ENCODE data around the gene ADAM11. TPM values are rescaled to one million over a fixed set of nuclear protein-coding genes. Genes with fewer than 3 reads are reported as not detected.

Gene ADAM11
- total and polyA plus RNA-seq, 2 of the 13 experiments (the other 11 are each of a cell fraction or from before 2014, with no cell fraction given): 0.38 to 0.91 TPM

DNA sequence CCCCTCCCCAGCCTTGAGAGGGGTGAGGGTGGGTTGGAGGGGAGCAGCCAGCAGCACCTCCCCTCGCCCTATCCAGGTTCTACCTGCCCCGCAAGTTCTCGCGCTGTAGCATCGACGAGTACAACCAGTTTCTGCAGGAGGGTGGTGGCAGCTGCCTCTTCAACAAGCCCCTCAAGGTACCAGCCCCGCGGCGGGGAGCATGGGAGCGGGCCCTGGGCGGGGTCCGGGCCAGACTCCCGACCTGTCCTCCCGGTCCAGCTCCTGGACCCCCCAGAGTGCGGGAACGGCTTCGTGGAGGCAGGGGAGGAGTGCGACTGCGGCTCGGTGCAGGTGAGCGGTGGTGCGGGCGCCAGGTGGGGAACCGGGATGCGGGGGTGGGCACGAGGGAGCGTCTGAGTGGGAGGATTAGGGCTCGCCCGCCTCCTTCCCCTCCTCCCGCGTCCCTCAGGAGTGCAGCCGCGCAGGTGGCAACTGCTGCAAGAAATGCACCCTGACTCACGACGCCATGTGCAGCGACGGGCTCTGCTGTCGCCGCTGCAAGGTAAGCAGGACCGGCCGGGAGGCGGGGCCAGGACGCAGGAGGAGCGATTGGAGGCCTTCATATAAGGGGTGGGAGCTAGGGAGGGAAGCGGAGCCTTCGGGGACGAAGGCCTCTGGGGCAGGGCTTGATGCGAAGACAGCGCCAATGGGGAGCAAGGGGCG is 16.5 kb downstream of the ADAM11 start (continued):
- TF ChIP-seq, protein P1, sequence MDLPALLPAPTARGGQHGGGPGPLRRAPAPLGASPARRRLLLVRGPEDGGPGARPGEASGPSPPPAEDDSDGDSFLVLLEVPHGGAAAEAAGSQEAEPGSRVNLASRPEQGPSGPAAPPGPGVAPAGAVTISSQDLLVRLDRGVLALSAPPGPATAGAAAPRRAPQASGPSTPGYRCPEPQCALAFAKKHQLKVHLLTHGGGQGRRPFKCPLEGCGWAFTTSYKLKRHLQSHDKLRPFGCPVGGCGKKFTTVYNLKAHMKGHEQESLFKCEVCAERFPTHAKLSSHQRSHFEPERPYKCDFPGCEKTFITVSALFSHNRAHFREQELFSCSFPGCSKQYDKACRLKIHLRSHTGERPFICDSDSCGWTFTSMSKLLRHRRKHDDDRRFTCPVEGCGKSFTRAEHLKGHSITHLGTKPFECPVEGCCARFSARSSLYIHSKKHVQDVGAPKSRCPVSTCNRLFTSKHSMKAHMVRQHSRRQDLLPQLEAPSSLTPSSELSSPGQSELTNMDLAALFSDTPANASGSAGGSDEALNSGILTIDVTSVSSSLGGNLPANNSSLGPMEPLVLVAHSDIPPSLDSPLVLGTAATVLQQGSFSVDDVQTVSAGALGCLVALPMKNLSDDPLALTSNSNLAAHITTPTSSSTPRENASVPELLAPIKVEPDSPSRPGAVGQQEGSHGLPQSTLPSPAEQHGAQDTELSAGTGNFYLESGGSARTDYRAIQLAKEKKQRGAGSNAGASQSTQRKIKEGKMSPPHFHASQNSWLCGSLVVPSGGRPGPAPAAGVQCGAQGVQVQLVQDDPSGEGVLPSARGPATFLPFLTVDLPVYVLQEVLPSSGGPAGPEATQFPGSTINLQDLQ (CRISPR knock-in tag; IDR thresholded peaks at IDR 0.05): no peak

DNA sequence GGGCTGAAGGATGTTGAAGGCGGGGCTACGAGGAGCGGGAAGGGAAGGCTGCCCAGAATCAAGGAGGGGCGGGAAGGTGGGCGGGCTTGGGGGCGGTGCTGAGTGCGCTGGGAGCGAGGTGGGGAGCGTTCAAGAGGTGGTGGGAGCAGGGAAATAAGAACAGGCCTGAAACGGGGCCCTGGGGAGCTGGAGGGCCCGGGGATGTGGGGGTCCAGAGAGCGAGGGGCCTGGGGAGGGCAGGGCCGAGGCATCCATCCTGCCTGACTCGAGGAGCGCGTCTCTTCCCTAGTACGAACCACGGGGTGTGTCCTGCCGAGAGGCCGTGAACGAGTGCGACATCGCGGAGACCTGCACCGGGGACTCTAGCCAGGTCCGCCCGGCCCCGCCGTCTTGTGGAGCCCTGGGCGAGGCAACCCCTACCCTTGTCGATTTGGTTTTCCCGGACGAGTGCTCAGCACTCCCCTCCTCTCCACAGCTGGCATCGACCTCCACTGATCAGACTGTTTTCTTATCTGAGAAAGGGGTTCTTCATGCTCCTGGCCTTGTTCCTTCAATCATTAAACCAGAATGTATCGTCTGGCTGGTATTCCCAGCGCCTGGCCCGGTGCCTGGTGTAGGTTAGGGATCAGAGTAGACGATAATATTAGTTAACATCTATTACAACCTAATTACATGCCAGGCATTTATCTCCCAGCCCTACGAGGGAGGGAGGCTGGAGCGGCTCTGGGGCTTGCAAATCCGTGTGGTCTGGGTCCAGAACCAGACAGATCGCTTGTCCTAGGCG is 17.2 kb downstream of the ADAM11 start:
- ChIA-PET POLR2A (interaction anchor here (0.6 to 1.3 kb wide), 11 partner anchors 18 to 752 kb away, joined by 3 to 11 read pairs (median 3); partner anchors contain the start of genes DBF4B, EFTUD2, HEXIM2 and NMT1), CTCF (ENCODE audit: low intra/inter-chr PET ratio, low total read pairs) (interaction anchor here (0.7 to 3.1 kb wide), 3 partner anchors 88 to 243 kb away, joined by 3 to 66 read pairs (median 25); no protein-coding TSS in a partner anchor)
- peak; percentile 32 for DNase-seq (ENCODE audit: low spot score)
- no TSS peak for BruUV-seq (replicated peaks)
- Histone ChIP-seq H3K4me1 (ENCODE audit: insufficient read depth, low read length) (peaks cover 43% of the 10 kb centered on the region), H2AFZ (ENCODE audit: low read length) (no peak overlapping the region), H4K20me1 (ENCODE audit: insufficient read depth, low read length) (no peaks in the 10 kb centered on the region), H3K9me3 (ENCODE audit: low read length) (no peaks in the 10 kb centered on the region), H3K27ac (ENCODE audit: extremely low read length, insufficient read depth, low read length) (no peak overlapping the region), H3K4me3 (replicated peaks in 1 of 3; ENCODE audit: insufficient read depth in 1 of 3, low read depth in 2 of 3, low read length in 3 of 3) (peak overlapping the region; percentile 42 to 75 (median 64); a peak in 5 of 6 replicates), H3K4me2 (ENCODE audit: low read depth, low read length) (peak overlapping the region; percentile 97), H3K27me3 (ENCODE audit: control insufficient read depth in 1 of 2, insufficient read depth in 2 of 2, low read length in 2 of 2) (peaks cover 11 to 53% of the 10 kb centered on the region in 2 experiments; a peak in 4 of 5 replicates), H3K79me2 (ENCODE audit: insufficient read depth, low read length) (no peaks in the 10 kb centered on the region), H3K36me3 (replicated peaks in 1 of 2; ENCODE audit: control insufficient read depth in 1 of 2, insufficient read depth in 2 of 2, low read length in 2 of 2) (no peaks in the 10 kb centered on the region), H3K9ac (ENCODE audit: insufficient read depth, low read depth, low read length) (peak overlapping the region; percentile 56; the same call in 1 of the 2 replicates)
- 3% methylated on average over 31 of the region's 43 CpGs for WGBS (ENCODE audit: low lambda C conversion rate)
- peak; percentile 21 for ATAC-seq
- FAIRE-seq: peak; percentile 23
- in situ Hi-C loops (cut with HindIII; ENCODE audit: extremely low pct_ligation_motif_present, low pct_unique_long_range_greater_than_20kb): loop anchor here (5.0 to 25.0 kb wide), 2 partner anchors 91 to 236 kb away; no protein-coding TSS in a partner anchor
- intact Hi-C loops (cut with micrococcal nuclease; ENCODE audit: unreplicated experiment): loop anchor here (1.0 to 5.0 kb wide), 2 partner anchors 89 to 246 kb away; no protein-coding TSS in a partner anchor
- no peak for TF ChIP-seq ZNF775 (CRISPR knock-in tag; IDR thresholded peaks at IDR 0.05; ENCODE audit: borderline replicate concordance)
- TF ChIP-seq MXD1 (CRISPR knock-in tag; IDR thresholded peaks at IDR 0.05): no peak; the same call in 1 of the 2 replicates
- TF ChIP-seq ZNF790 (CRISPR knock-in tag; IDR thresholded peaks at IDR 0.05; ENCODE audit: borderline replicate concordance): no peak
- TF ChIP-seq, protein P2, sequence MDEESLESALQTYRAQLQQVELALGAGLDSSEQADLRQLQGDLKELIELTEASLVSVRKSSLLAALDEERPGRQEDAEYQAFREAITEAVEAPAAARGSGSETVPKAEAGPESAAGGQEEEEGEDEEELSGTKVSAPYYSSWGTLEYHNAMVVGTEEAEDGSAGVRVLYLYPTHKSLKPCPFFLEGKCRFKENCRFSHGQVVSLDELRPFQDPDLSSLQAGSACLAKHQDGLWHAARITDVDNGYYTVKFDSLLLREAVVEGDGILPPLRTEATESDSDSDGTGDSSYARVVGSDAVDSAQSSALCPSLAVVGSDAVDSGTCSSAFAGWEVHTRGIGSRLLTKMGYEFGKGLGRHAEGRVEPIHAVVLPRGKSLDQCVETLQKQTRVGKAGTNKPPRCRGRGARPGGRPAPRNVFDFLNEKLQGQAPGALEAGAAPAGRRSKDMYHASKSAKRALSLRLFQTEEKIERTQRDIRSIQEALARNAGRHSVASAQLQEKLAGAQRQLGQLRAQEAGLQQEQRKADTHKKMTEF (CRISPR knock-in tag; IDR thresholded peaks at IDR 0.05): no peak
- TF ChIP-seq GTF2F1 (IDR thresholded peaks at IDR 0.05; ENCODE audit: low read length): no peak
- TF ChIP-seq ZNF431 (CRISPR knock-in tag; IDR thresholded peaks at IDR 0.05; ENCODE audit: borderline replicate concordance, low read depth): no peak
- no peak for TF ChIP-seq SETDB1 (CRISPR knock-in tag; IDR thresholded peaks at IDR 0.05; ENCODE audit: borderline replicate concordance)
- no peak for TF ChIP-seq PRPF4 (IDR thresholded peaks at IDR 0.05; ENCODE audit: low read depth, low read length, poor library complexity, severe bottlenecking)
- no peak for TF ChIP-seq AHR (CRISPR knock-in tag; IDR thresholded peaks at IDR 0.05)
- TF ChIP-seq YEATS4 (CRISPR knock-in tag; IDR thresholded peaks at IDR 0.05; ENCODE audit: borderline replicate concordance): no peak
- TF ChIP-seq, protein P3, sequence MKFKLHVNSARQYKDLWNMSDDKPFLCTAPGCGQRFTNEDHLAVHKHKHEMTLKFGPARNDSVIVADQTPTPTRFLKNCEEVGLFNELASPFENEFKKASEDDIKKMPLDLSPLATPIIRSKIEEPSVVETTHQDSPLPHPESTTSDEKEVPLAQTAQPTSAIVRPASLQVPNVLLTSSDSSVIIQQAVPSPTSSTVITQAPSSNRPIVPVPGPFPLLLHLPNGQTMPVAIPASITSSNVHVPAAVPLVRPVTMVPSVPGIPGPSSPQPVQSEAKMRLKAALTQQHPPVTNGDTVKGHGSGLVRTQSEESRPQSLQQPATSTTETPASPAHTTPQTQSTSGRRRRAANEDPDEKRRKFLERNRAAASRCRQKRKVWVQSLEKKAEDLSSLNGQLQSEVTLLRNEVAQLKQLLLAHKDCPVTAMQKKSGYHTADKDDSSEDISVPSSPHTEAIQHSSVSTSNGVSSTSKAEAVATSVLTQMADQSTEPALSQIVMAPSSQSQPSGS (CRISPR knock-in tag; IDR thresholded peaks at IDR 0.05): no peak
- TF ChIP-seq ZSCAN29 (CRISPR knock-in tag; conservative IDR thresholded peaks at IDR 0.05): no peak
